SK-N-SH (cell line): ENCODE measurements around the gene DENND2C. TPM values are rescaled to one million over a fixed set of nuclear protein-coding genes. Genes with fewer than 3 reads are reported as not detected.

Experiments
- CTCF ChIA-PET: fragments of 300-600, 350-600 bp; formaldehyde crosslinking; extraction: SDS; loops from one replicate; lab custom pipeline; 2021; lab: Yijun Ruan, JAX
- POLR2A ChIA-PET: fragments of 350-600 bp; sonication (Branson Sonifier 250); formaldehyde crosslinking; extraction: SDS; loops from one replicate; lab custom pipeline; 2020; ENCODE audit warnings: antibody characterized with exemption, inconsistent platforms; lab: Yijun Ruan, JAX
- DNase-seq: peaks from one replicate; pipeline ENCODE4 v3.0.0; 2012
- H2AFZ ChIP-seq: fragments of 200-600 bp; sonication (generic); 2 replicates; pipeline ENCODE4 v1.8.1; 2016; ENCODE audit warnings: antibody characterized with exemption, mild to moderate bottlenecking, low read depth
- H3F3A ChIP-seq: fragments of 200-600 bp; sonication (generic); replicated peaks from 2 replicates; pipeline ENCODE3; 2016; ENCODE audit warnings: antibody characterized with exemption, mild to moderate bottlenecking; ENCODE audit not compliant: insufficient read depth
- H3K27ac ChIP-seq, 2 experiments: fragments of 200-500 bp in 1 of 2; fragments of 200-600 bp in 1 of 2; sonication (Bioruptor generic) in 1 of 2; sonication (generic), shearing (Covaris generic) in 1 of 2; 2 replicates each; pipeline versions ENCODE4 v1.5.1 to v1.6.1; 2014 to 2016; ENCODE audit warnings: low read depth in 2 of 2, inconsistent platforms in 1 of 2, low read length in 1 of 2, mild to moderate bottlenecking in 1 of 2, mixed read lengths in 1 of 2
- H3K27me3 ChIP-seq: fragments of 200-600 bp; sonication (generic), shearing (Covaris generic); 2 replicates; pipeline ENCODE4 v1.6.1; 2016; ENCODE audit warnings: mixed run types; ENCODE audit not compliant: insufficient read depth
- H3K36me3 ChIP-seq, 2 experiments: fragments of 200-500 bp in 1 of 2; fragments of 200-600 bp in 1 of 2; sonication (Bioruptor generic) in 1 of 2; sonication (generic) in 1 of 2; replicated peaks in 1 of 2; 2 replicates each; pipeline versions ENCODE3 to v1.5.1; 2014 to 2016; ENCODE audit warnings: low read length in 1 of 2, mild to moderate bottlenecking in 1 of 2; ENCODE audit not compliant: insufficient read depth in 2 of 2, control insufficient read depth in 1 of 2
- H3K4me1 ChIP-seq, 2 experiments: fragments of 200-500 bp in 1 of 2; fragments of 200-600 bp in 1 of 2; sonication (Bioruptor generic) in 1 of 2; sonication (generic), shearing (Covaris generic) in 1 of 2; 2 replicates each; pipeline versions ENCODE4 v1.5.1 to v1.6.1; 2014 to 2016; ENCODE audit warnings: low read depth in 1 of 2, low read length in 1 of 2, mixed run types in 1 of 2; ENCODE audit not compliant: insufficient read depth in 2 of 2, control insufficient read depth in 1 of 2
- H3K4me2 ChIP-seq: fragments of 200-600 bp; sonication (generic), shearing (Covaris generic); 2 replicates; pipeline ENCODE4 v1.6.1; 2017; ENCODE audit warnings: mixed run types
- H3K4me3 ChIP-seq, 2 experiments: fragments of 200-500 bp in 1 of 2; fragments of 200-600 bp in 1 of 2; sonication (Bioruptor generic) in 1 of 2; sonication (generic), shearing (Covaris generic) in 1 of 2; 2 replicates each; pipeline versions ENCODE4 v1.5.1 to v1.8.1; 2014 to 2016; ENCODE audit warnings: low read depth in 2 of 2, inconsistent platforms in 1 of 2, low read length in 1 of 2, mild to moderate bottlenecking in 1 of 2, mixed read lengths in 1 of 2, moderate library complexity in 1 of 2
- H3K79me2 ChIP-seq: fragments of 200-600 bp; sonication (generic); 2 replicates; pipeline ENCODE4 v1.8.1; 2017; ENCODE audit warnings: mild to moderate bottlenecking; ENCODE audit not compliant: insufficient read depth
- H3K9ac ChIP-seq: fragments of 200-600 bp; sonication (generic); 2 replicates; pipeline ENCODE4 v1.6.1; 2017; ENCODE audit warnings: mixed run types
- H3K9me2 ChIP-seq: fragments of 200-600 bp; sonication (generic); 2 replicates; pipeline ENCODE4 v1.6.1; 2017; ENCODE audit warnings: mixed run types
- H3K9me3 ChIP-seq: fragments of 200-600 bp; sonication (generic); 2 replicates; pipeline ENCODE4 v1.6.1; 2017; ENCODE audit warnings: mixed run types, mild to moderate bottlenecking, moderate library complexity
- H4K20me1 ChIP-seq: fragments of 200-600 bp; sonication (generic); 2 replicates; pipeline ENCODE4 v1.6.1; 2017; ENCODE audit warnings: mild to moderate bottlenecking, mixed run types; ENCODE audit not compliant: insufficient read depth
- CTCF ChIP-seq: fragments of 200-600 bp; sonication (generic); IDR thresholded peaks from 2 replicates; pipeline ENCODE4 v1.6.1; 2017; ENCODE audit warnings: antibody characterized with exemption, mild to moderate bottlenecking, moderate library complexity
- ELF1 ChIP-seq: IDR thresholded peaks from 2 replicates; pipeline ENCODE4 v1.4.0; 2012
- EZH2phosphoT487 ChIP-seq: fragments of 200-600 bp; sonication (generic); IDR thresholded peaks from 2 replicates; pipeline ENCODE4 v1.6.1; 2017; ENCODE audit warnings: low read depth, mixed run types, mild to moderate bottlenecking, antibody characterized with exemption, moderate library complexity, borderline replicate concordance
- FOXM1 ChIP-seq: IDR thresholded peaks from 2 replicates; pipeline ENCODE4 v1.4.0; 2012; ENCODE audit warnings: low read depth, mild to moderate bottlenecking
- JUND ChIP-seq: IDR thresholded peaks from 2 replicates; pipeline ENCODE4 v1.4.0; 2012
- MEF2A ChIP-seq: IDR thresholded peaks from 2 replicates; pipeline ENCODE4 v1.4.0; 2012; ENCODE audit warnings: low read depth, borderline replicate concordance
- NFIC ChIP-seq: IDR thresholded peaks from 2 replicates; pipeline ENCODE4 v1.4.0; 2012; ENCODE audit warnings: borderline replicate concordance
- NRF1 ChIP-seq: IDR thresholded peaks from 2 replicates; pipeline ENCODE4 v1.6.1; 2012; ENCODE audit warnings: low read depth, mild to moderate bottlenecking, low read length
- RAD21 ChIP-seq: IDR thresholded peaks from 2 replicates; pipeline ENCODE4 v1.6.1; 2012; ENCODE audit warnings: mild to moderate bottlenecking, low read length
- RFX5 ChIP-seq: IDR thresholded peaks from 2 replicates; pipeline ENCODE4 v1.6.1; 2012; ENCODE audit warnings: mild to moderate bottlenecking, improper control_type of control experiment, low read length
- RXRA ChIP-seq: IDR thresholded peaks from 2 replicates; pipeline ENCODE4 v1.4.0; 2012; ENCODE audit warnings: low read depth, mild to moderate bottlenecking, borderline replicate concordance
- SIN3A ChIP-seq: IDR thresholded peaks from 2 replicates; pipeline ENCODE4 v1.6.1; 2012; ENCODE audit warnings: low read depth, mild to moderate bottlenecking, low read length, moderate library complexity, borderline replicate concordance
- SMC3 ChIP-seq: IDR thresholded peaks from 2 replicates; pipeline ENCODE4 v1.6.1; 2012; ENCODE audit warnings: low read depth, low read length, improper control_type of control experiment
- TAF1 ChIP-seq: IDR thresholded peaks from 2 replicates; pipeline ENCODE4 v1.6.1; 2012; ENCODE audit warnings: low read depth, mild to moderate bottlenecking, low read length, moderate library complexity, borderline replicate concordance
- TCF12 ChIP-seq: IDR thresholded peaks from 2 replicates; pipeline ENCODE4 v1.4.0; 2012
- USF2 ChIP-seq: fragments of 150-350 bp; IDR thresholded peaks from 2 replicates; pipeline ENCODE4 v1.6.1; 2017; ENCODE audit warnings: antibody characterized with exemption, low read length, low read depth, borderline replicate concordance
- YY1 ChIP-seq: IDR thresholded peaks from 2 replicates; pipeline ENCODE4 v1.4.0; 2012; ENCODE audit warnings: low read depth, mild to moderate bottlenecking
- polyA plus RNA-seq, 3 experiments: library from polyadenylated mRNA; depleted of rRNA; stranded (reverse); fragments of >200 nt; gene quantifications; 2 replicates each; pipeline ENCODE4 v1.2.3, GENCODE V29; 2012
- TF ChIP-seq, protein P1 (sequence below): fragments of 150-350 bp; IDR thresholded peaks from 2 replicates; pipeline ENCODE4 v1.6.1; 2016; ENCODE audit warnings: mild to moderate bottlenecking, low read depth, low read length
- TF ChIP-seq, protein P2 (sequence below): IDR thresholded peaks from 2 replicates; pipeline ENCODE4 v1.4.0; 2012; ENCODE audit warnings: low read depth, borderline replicate concordance
- TF ChIP-seq, protein P3 (sequence below): IDR thresholded peaks from 2 replicates; pipeline ENCODE4; 2012

DENND2C gene
- polyA plus RNA-seq, 1 of the 3 experiments (the other 2 are of a cell fraction): 0.03 TPM

- Histone ChIP-seq H3K79me2 (no peaks in the 10 kb centered on the region), H3K4me2 (no peak overlapping the region), H3K27me3 (peaks cover 32% of the 10 kb centered on the region; the same call in 1 of the 2 replicates), H3K36me3 (no peaks in the 10 kb centered on the region), H3K4me1 (no peaks in the 10 kb centered on the region), H3K4me3 (no peak overlapping the region), H3K9me2 (no peaks in the 10 kb centered on the region), H3K9ac (no peak overlapping the region), H3K27ac (no peak overlapping the region), H4K20me1 (no peaks in the 10 kb centered on the region), H2AFZ (no peak overlapping the region), H3K9me3 (no peaks in the 10 kb centered on the region), H3F3A (no peaks in the 10 kb centered on the region)
- POLR2A ChIA-PET: interaction anchor here (1.0 kb wide), 1 partner anchor 36 kb away, joined by 5 read pairs; no protein-coding TSS in a partner anchor
- TF ChIP-seq YY1 (no peak), TAF1 (no peak), RFX5 (no peak), ELF1 (no peak), NFIC (no peak), EZH2phosphoT487 (no peak), CTCF (no peak), RAD21 (no peak), RXRA (no peak), SIN3A (no peak), JUND (no peak), USF2 (no peak), TCF12 (no peak), MEF2A (no peak), FOXM1 (no peak), NRF1 (no peak), SMC3 (no peak)
- TF ChIP-seq, protein P1, sequence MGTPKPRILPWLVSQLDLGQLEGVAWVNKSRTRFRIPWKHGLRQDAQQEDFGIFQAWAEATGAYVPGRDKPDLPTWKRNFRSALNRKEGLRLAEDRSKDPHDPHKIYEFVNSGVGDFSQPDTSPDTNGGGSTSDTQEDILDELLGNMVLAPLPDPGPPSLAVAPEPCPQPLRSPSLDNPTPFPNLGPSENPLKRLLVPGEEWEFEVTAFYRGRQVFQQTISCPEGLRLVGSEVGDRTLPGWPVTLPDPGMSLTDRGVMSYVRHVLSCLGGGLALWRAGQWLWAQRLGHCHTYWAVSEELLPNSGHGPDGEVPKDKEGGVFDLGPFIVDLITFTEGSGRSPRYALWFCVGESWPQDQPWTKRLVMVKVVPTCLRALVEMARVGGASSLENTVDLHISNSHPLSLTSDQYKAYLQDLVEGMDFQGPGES: no peak
- TF ChIP-seq, protein P2, sequence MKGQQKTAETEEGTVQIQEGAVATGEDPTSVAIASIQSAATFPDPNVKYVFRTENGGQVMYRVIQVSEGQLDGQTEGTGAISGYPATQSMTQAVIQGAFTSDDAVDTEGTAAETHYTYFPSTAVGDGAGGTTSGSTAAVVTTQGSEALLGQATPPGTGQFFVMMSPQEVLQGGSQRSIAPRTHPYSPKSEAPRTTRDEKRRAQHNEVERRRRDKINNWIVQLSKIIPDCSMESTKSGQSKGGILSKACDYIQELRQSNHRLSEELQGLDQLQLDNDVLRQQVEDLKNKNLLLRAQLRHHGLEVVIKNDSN: no peak
- TF ChIP-seq, protein P3, sequence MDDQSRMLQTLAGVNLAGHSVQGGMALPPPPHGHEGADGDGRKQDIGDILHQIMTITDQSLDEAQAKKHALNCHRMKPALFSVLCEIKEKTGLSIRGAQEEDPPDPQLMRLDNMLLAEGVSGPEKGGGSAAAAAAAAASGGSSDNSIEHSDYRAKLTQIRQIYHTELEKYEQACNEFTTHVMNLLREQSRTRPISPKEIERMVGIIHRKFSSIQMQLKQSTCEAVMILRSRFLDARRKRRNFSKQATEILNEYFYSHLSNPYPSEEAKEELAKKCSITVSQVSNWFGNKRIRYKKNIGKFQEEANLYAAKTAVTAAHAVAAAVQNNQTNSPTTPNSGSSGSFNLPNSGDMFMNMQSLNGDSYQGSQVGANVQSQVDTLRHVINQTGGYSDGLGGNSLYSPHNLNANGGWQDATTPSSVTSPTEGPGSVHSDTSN: no peak
- CTCF ChIA-PET: no interaction called here
- no peak for DNase-seq
Observed at GRCh38 chr1:114618606-114619005, 51.2 kb downstream of the DENND2C start.
